HFFc6 (cell line): ENCODE measurements around the gene RBMS1. TPM values are rescaled to one million over a fixed set of nuclear protein-coding genes. Genes with fewer than 3 reads are reported as not detected.

Source experiments
- DNase-seq: peaks from one replicate; pipeline ENCODE4 v3.0.0-alpha.2; 2018
- H3K27ac Mint-ChIP-seq: 2 replicates; pipeline ENCODE4 v1.8.0; 2020; ENCODE audit warnings: mild to moderate bottlenecking, mixed read lengths
- H3K27me3 Mint-ChIP-seq: 2 replicates; pipeline ENCODE4 v1.8.0; 2021; ENCODE audit warnings: mild to moderate bottlenecking, moderate library complexity, mixed read lengths; ENCODE audit not compliant: insufficient read depth
- H3K36me3 Mint-ChIP-seq: 2 replicates; pipeline ENCODE4 v1.8.0; 2021; ENCODE audit warnings: low read depth, mixed read lengths
- H3K4me1 Mint-ChIP-seq: 2 replicates; pipeline ENCODE4 v1.8.0; 2020; ENCODE audit warnings: low read depth, mixed read lengths
- H3K4me3 Mint-ChIP-seq: 2 replicates; pipeline ENCODE4 v1.8.0; 2020; ENCODE audit warnings: mild to moderate bottlenecking, moderate library complexity, mixed read lengths
- H3K9me3 Mint-ChIP-seq: 2 replicates; pipeline ENCODE4 v1.8.0; 2020; ENCODE audit warnings: mild to moderate bottlenecking, mixed read lengths
- total RNA-seq, 6 experiments: library from RNA; stranded (reverse); fragmentation: NEBNext Ultra II Directional; extraction: Animal tissue kit (Norgen Biotek cat#: 25700); gene quantifications; 2 replicates in 1 of 6; 3 replicates in 5 of 6; pipeline ENCODE4 v1.2.3, GENCODE V29; 2021
- TF ChIP-seq, protein P1 (sequence below): fragments of 200-600 bp; sonication (generic); IDR thresholded peaks from 2 replicates; pipeline ENCODE4 v1.5.0; 2021; ENCODE audit warnings: antibody characterized with exemption, mild to moderate bottlenecking

The RBMS1 gene
- total RNA-seq, 6 experiments from 2014 or later = 88.7 to 111 (median 96.1) TPM

DNA sequence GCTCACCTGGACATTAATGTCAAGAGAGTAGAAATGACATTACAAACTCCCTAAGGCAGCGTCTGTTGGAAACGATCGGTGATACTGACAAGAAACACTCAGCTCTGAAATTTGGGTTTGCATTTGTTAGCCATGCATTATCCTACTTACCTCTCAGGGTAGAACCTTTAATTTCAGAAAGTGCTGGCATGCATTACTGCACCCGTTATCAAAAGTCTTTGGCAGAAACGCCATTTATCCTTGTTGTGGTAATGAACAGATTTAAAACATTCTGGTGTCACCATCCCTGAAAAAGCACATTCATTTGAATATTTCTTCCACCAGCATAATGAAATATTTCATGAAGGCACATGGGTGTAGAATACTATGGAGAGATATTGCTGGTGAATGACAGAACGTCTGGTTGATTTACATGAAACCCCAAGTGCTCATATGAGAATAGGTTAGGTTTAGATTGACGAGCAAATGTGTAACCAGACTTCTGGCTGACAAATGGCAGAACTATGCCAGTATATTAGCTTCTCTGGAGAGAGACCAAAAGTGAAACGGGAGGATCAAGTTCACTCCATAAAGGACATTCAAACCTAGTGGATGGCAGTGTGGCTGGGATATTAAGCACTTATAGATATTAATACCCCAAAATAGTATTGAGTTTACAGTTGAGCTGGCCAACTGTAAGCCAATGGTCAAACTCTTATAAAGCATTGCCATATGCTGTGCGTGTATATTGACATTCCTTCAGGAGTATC is 240.0 kb downstream of the RBMS1 start:
- Mint-ChIP-seq H3K9me3 (no peaks in the 10 kb centered on the region), H3K27me3 (peaks cover 4% of the 10 kb centered on the region; the same call in 1 of the 2 replicates), H3K4me1 (peaks cover 48% of the 10 kb centered on the region), H3K4me3 (no peak overlapping the region), H3K27ac (no peak overlapping the region), H3K36me3 (no peaks in the 10 kb centered on the region)
- TF ChIP-seq, protein P1, sequence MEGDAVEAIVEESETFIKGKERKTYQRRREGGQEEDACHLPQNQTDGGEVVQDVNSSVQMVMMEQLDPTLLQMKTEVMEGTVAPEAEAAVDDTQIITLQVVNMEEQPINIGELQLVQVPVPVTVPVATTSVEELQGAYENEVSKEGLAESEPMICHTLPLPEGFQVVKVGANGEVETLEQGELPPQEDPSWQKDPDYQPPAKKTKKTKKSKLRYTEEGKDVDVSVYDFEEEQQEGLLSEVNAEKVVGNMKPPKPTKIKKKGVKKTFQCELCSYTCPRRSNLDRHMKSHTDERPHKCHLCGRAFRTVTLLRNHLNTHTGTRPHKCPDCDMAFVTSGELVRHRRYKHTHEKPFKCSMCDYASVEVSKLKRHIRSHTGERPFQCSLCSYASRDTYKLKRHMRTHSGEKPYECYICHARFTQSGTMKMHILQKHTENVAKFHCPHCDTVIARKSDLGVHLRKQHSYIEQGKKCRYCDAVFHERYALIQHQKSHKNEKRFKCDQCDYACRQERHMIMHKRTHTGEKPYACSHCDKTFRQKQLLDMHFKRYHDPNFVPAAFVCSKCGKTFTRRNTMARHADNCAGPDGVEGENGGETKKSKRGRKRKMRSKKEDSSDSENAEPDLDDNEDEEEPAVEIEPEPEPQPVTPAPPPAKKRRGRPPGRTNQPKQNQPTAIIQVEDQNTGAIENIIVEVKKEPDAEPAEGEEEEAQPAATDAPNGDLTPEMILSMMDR = no peak
- DNase-seq = no peak

DNA sequence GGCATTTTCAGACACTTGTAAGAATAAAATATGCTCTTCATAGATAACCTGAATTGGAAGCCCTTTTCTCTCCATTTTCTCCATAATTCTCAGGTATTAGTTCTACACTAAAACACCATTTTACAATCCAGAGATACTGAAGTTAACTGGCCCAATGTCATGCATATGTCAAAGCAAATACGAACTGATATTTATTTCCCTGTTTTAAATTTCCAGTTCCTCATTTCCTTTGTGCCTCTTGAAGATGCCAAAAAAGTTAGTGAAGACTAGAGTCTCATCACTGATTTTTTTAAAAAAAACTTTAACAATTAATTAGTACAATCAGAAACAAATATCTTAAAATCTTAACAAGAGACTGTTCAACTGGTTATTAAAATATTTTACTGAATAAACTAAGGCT is 240.7 kb downstream of the RBMS1 start:
- TF ChIP-seq, protein P1 = no peak
- Mint-ChIP-seq H3K36me3 (no peaks in the 10 kb centered on the region), H3K4me1 (peaks cover 42% of the 10 kb centered on the region), H3K27me3 (peaks cover 4% of the 10 kb centered on the region; the same call in 1 of the 2 replicates), H3K4me3 (no peak overlapping the region), H3K9me3 (no peaks in the 10 kb centered on the region), H3K27ac (no peak overlapping the region)
- DNase-seq = no peak

DNA sequence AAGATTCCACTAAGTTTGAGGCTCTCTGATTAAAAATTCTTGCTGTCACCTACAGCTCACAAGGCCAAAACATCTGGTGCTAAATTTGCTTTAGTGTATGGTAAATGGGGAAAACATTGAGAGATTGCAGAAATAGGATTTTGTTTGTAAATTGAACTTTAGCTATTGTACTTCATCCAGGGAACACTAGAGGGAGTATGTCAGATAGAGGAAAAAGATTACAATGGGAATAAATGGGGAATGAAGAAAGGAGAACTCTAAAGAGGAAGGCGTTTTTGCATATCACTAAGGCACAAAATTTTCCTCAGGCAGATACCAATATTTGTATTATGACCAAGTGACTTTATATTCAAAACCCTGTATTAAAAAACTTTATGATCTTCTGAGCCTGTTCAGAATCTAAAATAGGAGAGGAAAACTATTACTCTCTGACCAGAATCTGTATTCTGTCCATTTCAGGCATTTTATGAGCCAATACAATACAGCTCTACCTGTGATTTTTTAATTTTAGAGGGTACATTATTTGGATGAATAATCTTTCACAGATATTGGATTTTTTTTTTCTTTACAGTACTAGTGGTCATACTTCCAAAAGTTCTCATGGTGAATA is 241.2 kb downstream of the RBMS1 start:
- no peak overlapping the region for H3K27ac Mint-ChIP-seq

DNA sequence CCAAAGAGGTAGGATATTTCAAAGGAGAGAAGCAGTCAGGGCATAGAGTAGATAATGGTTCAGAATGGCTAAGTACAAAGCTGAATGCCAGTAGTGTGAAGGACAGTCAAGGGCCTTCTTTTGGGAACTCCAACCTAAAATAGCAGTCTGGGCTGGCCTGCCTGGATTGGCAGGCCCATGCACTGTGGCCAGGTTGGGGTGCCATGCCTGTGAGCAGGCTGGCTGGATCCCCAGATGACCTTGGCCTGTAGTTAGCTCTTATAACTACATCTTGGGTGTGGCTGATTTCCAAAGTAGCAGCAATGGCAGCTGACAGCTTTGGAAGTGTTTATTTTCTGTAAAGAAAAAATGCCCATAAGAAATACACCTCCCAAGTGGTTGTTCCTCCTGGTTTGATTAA is 242.0 kb downstream of the RBMS1 start:
- no peak overlapping the region for H3K27ac Mint-ChIP-seq
- no peak overlapping the region for H3K4me3 Mint-ChIP-seq
- TF ChIP-seq, protein P1 = no peak
- DNase-seq = no peak
- H3K4me1 Mint-ChIP-seq = peaks cover 31% of the 10 kb centered on the region
- no peaks in the 10 kb centered on the region for H3K36me3 Mint-ChIP-seq
- H3K27me3 Mint-ChIP-seq = no peaks in the 10 kb centered on the region
- no peaks in the 10 kb centered on the region for H3K9me3 Mint-ChIP-seq

More for the DNA sequence above, 241.2 kb downstream of the RBMS1 start:
- no peaks in the 10 kb centered on the region for H3K36me3 Mint-ChIP-seq
- peaks cover 37% of the 10 kb centered on the region for H3K4me1 Mint-ChIP-seq
- no peaks in the 10 kb centered on the region for H3K9me3 Mint-ChIP-seq
- peaks cover 2% of the 10 kb centered on the region; the same call in 1 of the 2 replicates for H3K27me3 Mint-ChIP-seq
- peak; percentile 30 for DNase-seq
- no peak overlapping the region for H3K4me3 Mint-ChIP-seq
- TF ChIP-seq, protein P1 = peak; percentile 89

DNA sequence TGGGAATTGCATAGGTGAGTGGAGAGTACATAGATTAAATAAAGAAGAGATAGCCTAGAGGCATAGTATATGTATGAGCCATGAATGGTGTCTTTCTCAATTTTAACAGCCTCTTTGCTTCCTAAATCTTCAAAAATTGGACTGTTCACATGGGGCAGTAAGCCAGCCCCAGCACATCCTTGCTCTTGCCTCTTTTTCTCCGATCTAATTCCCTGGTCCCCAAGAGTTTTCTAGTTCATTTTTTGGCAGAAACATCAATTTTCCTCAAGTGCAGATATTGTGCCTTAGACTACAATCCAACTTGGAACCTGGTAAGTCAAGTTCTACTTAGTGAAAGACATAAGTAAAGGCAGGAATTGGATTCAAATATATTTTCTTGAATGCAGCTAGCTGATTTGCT is 243.7 kb downstream of the RBMS1 start:
- Mint-ChIP-seq H3K27me3 (no peaks in the 10 kb centered on the region), H3K4me1 (peaks cover 29% of the 10 kb centered on the region), H3K9me3 (no peaks in the 10 kb centered on the region), H3K36me3 (no peaks in the 10 kb centered on the region), H3K27ac (no peak overlapping the region), H3K4me3 (no peak overlapping the region)
- DNase-seq = no peak
- TF ChIP-seq, protein P1 = no peak
